Stimulated activated memory B cell treated with anti-CD40 and anti-IgM and Interleukin-4, amounts not matched to agents 10 μg/mL and 1 μg/mL and 100 μg/mL, for 72 hours (primary cell): ENCODE measurements around the gene TSBP1.
"Not testable (repeated sequence)": the region's sequence is repeated elsewhere in the genome, so short reads cannot be mapped to it uniquely, and the experiment has no call there.

Experiments
- ATAC-seq: fragments of 150-1000 bp; cut with Tn5 transposase; 2 replicates; pipeline ENCODE4 v1.10.0; 2021
- H3K27ac Mint-ChIP-seq: one replicate; pipeline ENCODE4 v1.8.0; 2022; ENCODE audit warnings: mild to moderate bottlenecking, mixed read lengths
- H3K27me3 Mint-ChIP-seq: one replicate; pipeline ENCODE4 v1.8.0; 2022; ENCODE audit warnings: mixed read lengths
- H3K36me3 Mint-ChIP-seq: one replicate; pipeline ENCODE4 v1.8.0; 2022; ENCODE audit warnings: mixed read lengths
- H3K4me1 Mint-ChIP-seq: one replicate; pipeline ENCODE4 v1.8.0; 2022; ENCODE audit warnings: mixed read lengths
- H3K4me3 Mint-ChIP-seq: one replicate; pipeline ENCODE4 v1.8.0; 2022; ENCODE audit warnings: mild to moderate bottlenecking, moderate library complexity, mixed read lengths
- H3K9me3 Mint-ChIP-seq: one replicate; pipeline ENCODE4 v1.8.0; 2022; ENCODE audit warnings: mixed read lengths

Gene TSBP1

GRCh38 chr6:32273801-32274577 lies 97.7 kb downstream of the TSBP1 start:
- H3K27me3 Mint-ChIP-seq, H3K36me3 Mint-ChIP-seq, H3K4me3 Mint-ChIP-seq, H3K9me3 Mint-ChIP-seq, ATAC-seq: not testable (repeated sequence)
- peak overlapping the region; percentile 53 for H3K27ac Mint-ChIP-seq
- H3K4me1 Mint-ChIP-seq = peaks cover 37% of the 10 kb centered on the region

- Mint-ChIP-seq H3K9me3 (peaks cover 2% of the 10 kb centered on the region), H3K4me3 (peak overlapping the region; percentile 16), H3K36me3 (no peaks in the 10 kb centered on the region), H3K27ac (peak overlapping the region; percentile 53), H3K27me3 (no peaks in the 10 kb centered on the region), H3K4me1 (peaks cover 53% of the 10 kb centered on the region)
- peak; percentile 82 for ATAC-seq
Observed at GRCh38 chr6:32271429-32271828, 100.3 kb downstream of the TSBP1 start.

GRCh38 chr6:32268459-32268858 lies 103.2 kb downstream of the TSBP1 start:
- not testable (repeated sequence) for H3K4me3 Mint-ChIP-seq, H3K36me3 Mint-ChIP-seq, H3K27me3 Mint-ChIP-seq, ATAC-seq, H3K9me3 Mint-ChIP-seq
- peak overlapping the region; percentile 70 for H3K27ac Mint-ChIP-seq
- peaks cover 48% of the 10 kb centered on the region for H3K4me1 Mint-ChIP-seq

DNA sequence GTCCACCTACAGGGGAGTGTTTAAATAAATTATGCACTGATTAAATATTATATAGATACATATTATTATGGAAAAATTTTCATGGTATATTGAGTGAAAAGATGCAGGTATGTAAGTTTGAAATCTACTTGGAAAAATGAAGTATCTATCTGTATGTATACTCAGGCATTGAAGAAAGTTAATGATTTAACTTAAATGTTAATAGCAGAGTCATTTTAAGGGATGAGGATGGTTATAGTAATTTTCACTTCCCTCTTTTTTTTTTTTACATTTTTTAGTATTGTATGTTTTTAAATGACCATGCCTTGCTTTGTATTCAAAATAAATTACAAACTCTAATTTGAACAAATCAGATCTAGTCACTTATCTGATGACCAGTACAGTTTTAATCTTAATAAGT lies 104.7 kb downstream of the TSBP1 start:
- Mint-ChIP-seq H3K27me3 (no peaks in the 10 kb centered on the region), H3K36me3 (peaks cover 2% of the 10 kb centered on the region), H3K4me3 (no peak overlapping the region), H3K4me1 (peaks cover 33% of the 10 kb centered on the region), H3K9me3 (peaks cover 3% of the 10 kb centered on the region), H3K27ac (peak overlapping the region; percentile 70)
- ATAC-seq = peak; percentile 24

GRCh38 chr6:32257262-32257661 lies 114.4 kb downstream of the TSBP1 start:
- H3K4me1 Mint-ChIP-seq = peaks cover 38% of the 10 kb centered on the region
- not testable (repeated sequence) for H3K4me3 Mint-ChIP-seq, H3K27ac Mint-ChIP-seq, H3K9me3 Mint-ChIP-seq, ATAC-seq, H3K27me3 Mint-ChIP-seq
- peaks cover 16% of the 10 kb centered on the region for H3K36me3 Mint-ChIP-seq

- Mint-ChIP-seq H3K27ac (peak overlapping the region; percentile 96), H3K4me3 (peak overlapping the region; percentile 86), H3K4me1 (peaks cover 41% of the 10 kb centered on the region), H3K9me3 (no peaks in the 10 kb centered on the region), H3K36me3 (peaks cover 5% of the 10 kb centered on the region), H3K27me3 (no peaks in the 10 kb centered on the region)
- ATAC-seq = peak; percentile 89
Observed at GRCh38 chr6:32255199-32256153, 116.2 kb downstream of the TSBP1 start.

- H3K4me3 Mint-ChIP-seq = peak overlapping the region; percentile 86
- no peaks in the 10 kb centered on the region for H3K27me3 Mint-ChIP-seq
- peak overlapping the region; percentile 96 for H3K27ac Mint-ChIP-seq
- H3K4me1 Mint-ChIP-seq = peaks cover 35% of the 10 kb centered on the region
- ATAC-seq = peak; percentile 40
- H3K36me3 Mint-ChIP-seq = peaks cover 1% of the 10 kb centered on the region
- H3K9me3 Mint-ChIP-seq = no peaks in the 10 kb centered on the region
Observed at GRCh38 chr6:32254761-32255198, 116.9 kb downstream of the TSBP1 start.

DNA sequence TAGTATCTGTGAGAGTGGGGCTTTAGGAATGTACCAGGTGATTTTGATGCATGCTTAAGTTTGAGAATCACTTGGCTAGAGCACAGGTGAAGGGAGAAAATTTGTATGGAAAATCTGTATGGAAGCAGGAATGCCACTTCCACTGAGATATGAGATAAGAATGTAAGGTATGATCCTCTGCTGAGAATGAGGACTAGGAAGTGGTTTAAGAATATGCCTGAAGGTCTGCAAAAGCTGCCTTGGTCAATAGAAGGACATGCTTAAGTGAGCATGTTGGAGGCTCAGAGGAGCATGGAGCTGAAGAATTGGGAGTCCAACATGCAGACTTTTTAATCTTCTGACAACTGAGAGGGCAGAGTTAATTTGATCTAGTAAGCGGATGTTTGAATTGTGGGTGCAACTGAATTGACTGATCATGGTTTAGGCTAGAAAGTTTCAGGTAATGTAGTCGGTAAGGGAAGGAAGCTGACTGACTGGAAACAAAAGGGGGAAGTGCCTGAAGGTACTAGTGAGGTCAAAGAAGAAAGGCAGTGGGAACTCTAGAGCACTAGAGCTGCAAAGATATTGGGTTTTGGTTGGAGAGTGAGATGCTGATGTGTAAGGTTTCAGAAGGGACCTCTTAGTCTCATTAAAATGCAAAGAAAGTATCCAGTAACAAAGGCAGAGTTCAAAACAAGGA lies 119.2 kb downstream of the TSBP1 start:
- Mint-ChIP-seq H3K9me3 (no peaks in the 10 kb centered on the region), H3K27ac (peak overlapping the region; percentile 9), H3K4me1 (peaks cover 33% of the 10 kb centered on the region), H3K36me3 (no peaks in the 10 kb centered on the region), H3K4me3 (no peak overlapping the region), H3K27me3 (no peaks in the 10 kb centered on the region)
- peak; percentile 76 for ATAC-seq

- H3K27ac Mint-ChIP-seq = no peak overlapping the region
- no peak for ATAC-seq
- peaks cover 27% of the 10 kb centered on the region for H3K4me1 Mint-ChIP-seq
- no peaks in the 10 kb centered on the region for H3K36me3 Mint-ChIP-seq
- no peaks in the 10 kb centered on the region for H3K27me3 Mint-ChIP-seq
- no peaks in the 10 kb centered on the region for H3K9me3 Mint-ChIP-seq
- H3K4me3 Mint-ChIP-seq = no peak overlapping the region
Observed at GRCh38 chr6:32249262-32249661, 122.4 kb downstream of the TSBP1 start.

DNA sequence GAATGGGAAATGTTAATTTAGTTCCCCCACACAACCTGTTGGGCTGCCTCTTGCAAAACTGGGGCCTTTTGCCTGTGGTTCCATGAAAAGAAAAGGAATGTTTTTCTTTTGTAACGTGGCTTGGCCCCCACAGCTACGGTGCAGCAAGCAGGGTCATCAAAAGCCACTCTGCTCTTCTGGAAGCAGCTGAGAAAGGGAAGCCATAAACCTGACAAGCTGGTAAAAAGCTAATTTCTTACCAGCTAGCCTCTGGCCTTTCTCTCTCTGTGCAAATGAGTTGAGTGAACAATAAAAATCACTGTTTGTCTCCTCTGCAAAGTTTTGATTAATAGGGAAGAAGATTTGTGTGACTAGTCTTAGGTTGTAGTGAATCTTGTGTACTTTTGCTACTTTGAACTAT lies 124.3 kb downstream of the TSBP1 start:
- no peak overlapping the region for H3K4me3 Mint-ChIP-seq
- H3K4me1 Mint-ChIP-seq = peaks cover 22% of the 10 kb centered on the region
- peaks cover 1% of the 10 kb centered on the region for H3K9me3 Mint-ChIP-seq
- ATAC-seq = no peak
- no peaks in the 10 kb centered on the region for H3K36me3 Mint-ChIP-seq
- no peaks in the 10 kb centered on the region for H3K27me3 Mint-ChIP-seq
- peak overlapping the region; percentile 17 for H3K27ac Mint-ChIP-seq

- peak; percentile 82 for ATAC-seq
- Mint-ChIP-seq H3K9me3 (peaks cover 3% of the 10 kb centered on the region), H3K27me3 (no peaks in the 10 kb centered on the region), H3K27ac (peak overlapping the region; percentile 70), H3K36me3 (no peaks in the 10 kb centered on the region), H3K4me1 (peaks cover 31% of the 10 kb centered on the region), H3K4me3 (peak overlapping the region; percentile 67)
Observed at GRCh38 chr6:32244946-32245398, 126.7 kb downstream of the TSBP1 start.

DNA sequence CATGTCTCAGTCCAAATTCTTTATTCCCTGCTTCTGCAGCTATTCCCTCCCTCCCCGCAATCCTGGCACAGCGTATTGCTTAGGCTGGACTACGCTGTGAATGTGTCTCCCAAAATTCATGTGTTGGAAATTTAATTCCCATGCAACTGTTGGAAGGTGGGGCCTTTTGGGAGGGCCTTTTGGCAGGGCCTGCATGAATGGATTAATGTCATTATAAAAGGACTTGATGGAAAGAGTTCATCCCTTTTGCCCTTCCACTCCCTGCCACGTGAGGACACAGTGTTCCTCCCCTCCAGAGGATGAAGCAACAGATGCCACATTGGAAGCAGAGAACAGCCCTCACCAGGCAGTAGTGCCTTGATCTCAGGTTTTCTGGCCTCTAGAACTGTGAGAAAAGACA lies 127.4 kb downstream of the TSBP1 start:
- Mint-ChIP-seq H3K36me3 (no peaks in the 10 kb centered on the region), H3K27me3 (no peaks in the 10 kb centered on the region), H3K4me1 (peaks cover 36% of the 10 kb centered on the region), H3K9me3 (peaks cover 3% of the 10 kb centered on the region), H3K4me3 (no peak overlapping the region), H3K27ac (peak overlapping the region; percentile 70)
- ATAC-seq = no peak
